ENCODE results near the gene TMEM236.

The TMEM236 gene

DNA sequence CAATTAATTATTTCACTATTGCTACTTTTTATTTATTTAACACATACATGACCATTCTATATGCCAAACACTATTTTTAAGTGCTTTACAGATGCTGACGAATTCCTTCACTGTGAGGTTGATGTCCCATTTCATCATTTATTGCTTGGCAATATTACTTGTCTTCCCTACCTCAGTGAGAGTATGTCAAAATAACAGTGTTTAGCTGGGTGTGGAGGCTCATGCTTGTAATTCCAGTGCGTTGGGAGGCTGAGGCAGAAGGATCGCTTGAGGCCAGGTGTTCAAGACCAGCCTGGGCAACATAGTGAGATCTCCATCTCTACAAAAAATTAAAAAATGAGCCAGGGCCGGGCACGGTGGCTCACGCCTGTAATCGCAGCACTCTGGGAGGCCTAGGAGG, 37.4 kb downstream of the TMEM236 start:
- no peak for DNase-seq

DNA sequence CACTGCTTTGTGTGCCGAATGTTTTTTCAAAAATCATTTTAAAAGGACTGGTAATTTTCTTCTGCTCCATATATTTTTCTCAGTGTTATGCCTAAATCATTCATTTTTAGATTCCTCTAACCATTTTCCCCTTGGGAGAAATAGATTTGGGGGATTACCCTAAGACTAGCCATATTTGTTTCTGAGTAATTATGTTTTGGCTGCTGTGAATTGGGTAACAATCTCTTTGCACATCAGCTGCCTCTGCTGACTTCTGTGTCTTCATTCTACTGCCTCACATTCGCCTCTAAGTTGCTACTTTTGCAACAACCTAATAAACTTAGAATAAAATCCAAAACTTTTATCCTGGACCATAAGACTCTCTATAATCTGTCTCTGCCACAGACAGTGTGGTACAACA, 38.6 kb downstream of the TMEM236 start:
- no peak for DNase-seq

DNA sequence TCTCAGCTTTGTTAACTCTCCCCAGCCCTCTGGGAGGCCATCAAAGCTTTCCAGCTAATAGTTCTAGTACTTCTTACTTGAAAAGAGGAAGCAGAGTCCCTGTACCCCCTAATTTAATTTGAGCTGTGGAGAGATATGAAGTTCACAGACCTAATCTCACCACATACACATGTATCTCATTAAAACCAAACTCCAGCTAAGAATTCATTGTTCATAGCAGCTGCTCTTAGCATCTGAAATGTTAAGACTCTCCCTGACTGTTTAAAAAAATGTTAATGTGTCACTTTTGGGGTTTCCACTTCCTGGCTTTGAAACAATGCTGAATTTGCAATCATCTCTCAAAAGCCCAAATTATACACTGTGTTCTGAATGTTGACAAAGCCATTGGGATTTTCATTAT, 41.0 kb downstream of the TMEM236 start:
- no peak for DNase-seq

DNA sequence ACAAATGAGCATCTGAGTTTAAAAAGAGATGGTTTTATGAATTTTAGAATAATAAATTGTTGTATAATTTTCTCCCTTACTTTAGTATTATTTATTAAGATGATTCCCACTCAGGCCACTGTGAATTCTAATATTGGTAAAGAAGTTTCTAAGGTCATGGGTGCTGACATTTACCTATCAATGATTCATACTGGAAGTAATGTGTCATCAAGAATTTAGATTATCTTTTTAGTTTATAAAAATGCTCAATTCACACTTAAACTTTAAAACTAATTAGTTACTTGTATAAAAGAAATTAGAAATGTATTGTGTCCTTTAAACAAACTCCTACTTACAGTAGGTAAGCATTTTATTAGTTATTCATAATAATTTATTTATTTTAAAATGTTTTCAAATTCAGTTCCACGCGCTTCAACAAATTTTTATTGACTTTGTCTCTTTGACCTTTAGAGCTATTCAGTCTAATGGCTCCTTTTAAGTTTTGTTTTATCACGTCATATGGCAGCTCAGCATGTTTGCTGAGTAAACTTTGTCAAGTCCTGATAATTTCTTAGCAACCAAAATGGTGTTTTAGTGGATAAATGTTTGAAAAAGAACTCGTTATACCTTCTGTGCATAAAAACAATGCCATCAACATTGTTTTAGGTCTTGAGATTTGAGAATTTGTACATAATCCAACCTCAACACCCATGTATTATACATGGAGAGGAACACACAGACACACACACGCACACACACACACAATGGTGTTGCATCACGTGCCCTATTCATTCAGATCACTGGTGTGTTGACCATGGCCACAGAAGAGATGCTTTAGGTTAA, 42.0 kb downstream of the TMEM236 start:
- DNase-seq: no peak

DNA sequence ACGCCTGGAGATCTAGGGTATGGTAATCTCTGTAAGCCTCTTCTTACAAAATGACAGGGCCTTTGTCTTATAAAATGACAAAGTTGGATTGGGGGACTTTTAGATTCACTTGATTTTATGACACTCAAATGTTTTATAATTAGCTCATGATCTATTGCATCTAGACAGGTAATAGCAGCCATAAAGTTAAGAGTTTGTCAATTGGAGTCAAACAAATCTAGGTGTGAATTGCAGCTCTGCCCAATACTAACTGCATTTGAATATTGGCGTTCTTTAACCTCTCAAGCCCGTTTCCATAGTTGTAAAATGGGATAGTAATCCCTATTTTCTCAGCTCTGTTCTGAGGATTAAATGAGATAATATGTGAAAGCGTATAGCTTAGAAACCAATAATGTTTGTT, 43.1 kb downstream of the TMEM236 start:
- no peak for DNase-seq

DNA sequence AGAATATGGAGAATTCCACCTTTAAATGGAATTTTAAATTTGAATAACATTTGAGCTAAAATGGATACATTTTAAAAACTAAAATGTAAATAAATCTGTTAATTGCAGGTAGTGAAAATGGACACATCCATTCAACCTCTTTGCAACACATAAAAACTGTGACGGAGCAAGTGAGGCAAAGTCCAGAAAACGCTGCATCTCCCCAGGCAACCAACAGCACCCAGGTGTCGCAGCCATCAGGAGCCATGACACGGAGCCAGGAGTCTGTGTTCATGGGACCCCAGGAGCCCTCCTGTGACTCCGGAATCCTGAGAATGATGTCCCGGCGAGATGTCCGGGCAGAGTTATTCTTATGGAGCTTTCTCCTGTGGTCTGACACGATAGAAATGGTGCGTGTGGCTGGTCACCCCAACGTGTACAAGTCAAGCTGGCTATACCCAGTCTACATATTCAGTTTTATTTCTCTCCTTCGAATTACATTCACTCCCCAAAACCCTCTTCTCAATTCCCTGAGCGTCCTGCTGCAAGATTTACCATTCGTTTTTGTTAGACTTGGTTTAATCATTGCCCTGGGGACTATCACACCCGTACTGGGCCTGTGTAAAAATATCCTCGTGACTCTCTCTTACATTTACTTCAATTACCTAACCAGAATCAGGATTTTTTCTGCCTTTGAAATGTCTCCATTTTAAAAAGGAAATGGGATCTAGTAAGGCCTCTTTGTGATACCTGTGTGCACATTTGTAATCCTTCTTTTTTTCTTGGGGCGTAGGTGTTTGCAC, 44.0 kb downstream of the TMEM236 start:
- DNase-seq: no peak

DNA sequence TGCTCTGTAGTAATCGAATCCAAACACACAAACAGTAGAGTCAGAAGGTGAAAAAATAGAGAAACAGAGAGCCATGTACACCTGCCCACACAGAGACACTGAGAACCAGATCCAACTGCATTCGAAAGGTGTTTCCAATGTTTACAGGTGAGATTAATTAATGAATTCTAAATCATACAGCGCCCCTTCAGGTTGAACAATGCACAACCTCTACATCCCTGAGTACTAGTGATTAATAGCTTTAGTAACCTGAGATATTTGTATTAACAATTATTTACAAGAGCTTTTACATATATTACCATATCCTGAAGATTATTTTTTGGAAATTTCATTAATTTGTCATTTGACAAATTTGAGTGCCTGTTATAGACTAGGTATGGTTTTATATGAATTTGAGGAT, 49.5 kb downstream of the TMEM236 start:
- DNase-seq: no peak

DNA sequence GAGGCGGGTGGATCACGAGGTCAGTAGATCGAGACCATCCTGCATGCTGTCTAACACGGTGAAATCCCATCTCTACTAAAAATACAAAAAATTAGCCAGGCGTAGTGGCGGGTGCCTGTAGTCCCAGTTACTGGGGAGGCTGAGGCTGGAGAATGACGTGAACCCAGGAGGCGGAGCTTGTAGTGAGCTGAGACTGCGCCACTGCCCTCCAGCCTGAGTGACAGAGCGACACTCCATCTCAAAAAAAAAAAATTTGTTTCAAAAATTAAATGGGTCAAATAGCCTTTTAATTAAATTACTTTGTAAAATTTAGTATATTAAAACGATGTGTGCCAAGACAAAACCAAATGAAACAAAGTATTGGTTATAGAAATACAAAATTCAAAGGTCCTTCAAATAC, 50.3 kb downstream of the TMEM236 start:
- no peak for DNase-seq

DNA sequence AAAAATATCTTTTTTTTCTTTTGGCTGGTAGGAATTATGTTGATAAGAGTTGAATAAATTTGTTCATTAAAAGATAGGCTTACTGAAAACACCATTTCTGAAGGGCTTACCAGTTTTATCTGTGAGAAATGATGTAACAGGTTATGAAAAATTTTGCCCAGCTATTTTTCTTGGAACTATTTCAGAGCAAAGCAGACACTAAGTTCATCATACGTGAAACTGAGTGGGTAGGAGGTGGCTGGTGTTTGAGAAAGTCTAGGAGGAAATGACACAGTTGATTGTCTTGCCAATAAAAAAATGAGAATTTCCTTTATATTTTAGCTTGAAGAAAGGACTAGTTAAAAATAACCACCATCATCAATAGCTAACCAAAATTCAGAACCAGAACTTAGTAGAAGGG, 51.0 kb downstream of the TMEM236 start:
- no peak for DNase-seq

DNA sequence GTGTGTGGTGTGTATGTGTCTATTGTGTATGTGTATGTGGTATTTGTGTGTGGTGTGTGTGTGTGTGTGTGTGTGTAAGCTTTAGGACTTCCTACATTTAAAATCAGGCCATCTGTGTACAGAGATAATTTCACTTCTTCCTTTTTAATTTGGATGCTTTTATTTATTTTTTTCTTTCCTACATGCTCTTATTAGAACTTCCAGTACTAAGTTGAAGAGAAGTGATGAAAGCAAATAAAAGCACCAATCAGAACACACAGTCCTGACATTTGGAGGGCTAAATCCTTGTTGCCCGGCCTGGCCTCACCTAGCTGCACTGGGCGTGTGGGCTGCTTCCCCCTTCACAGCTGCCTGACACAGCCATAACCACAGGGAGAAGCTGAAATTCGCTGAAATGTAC, 53.3 kb downstream of the TMEM236 start:
- DNase-seq: no peak

DNA sequence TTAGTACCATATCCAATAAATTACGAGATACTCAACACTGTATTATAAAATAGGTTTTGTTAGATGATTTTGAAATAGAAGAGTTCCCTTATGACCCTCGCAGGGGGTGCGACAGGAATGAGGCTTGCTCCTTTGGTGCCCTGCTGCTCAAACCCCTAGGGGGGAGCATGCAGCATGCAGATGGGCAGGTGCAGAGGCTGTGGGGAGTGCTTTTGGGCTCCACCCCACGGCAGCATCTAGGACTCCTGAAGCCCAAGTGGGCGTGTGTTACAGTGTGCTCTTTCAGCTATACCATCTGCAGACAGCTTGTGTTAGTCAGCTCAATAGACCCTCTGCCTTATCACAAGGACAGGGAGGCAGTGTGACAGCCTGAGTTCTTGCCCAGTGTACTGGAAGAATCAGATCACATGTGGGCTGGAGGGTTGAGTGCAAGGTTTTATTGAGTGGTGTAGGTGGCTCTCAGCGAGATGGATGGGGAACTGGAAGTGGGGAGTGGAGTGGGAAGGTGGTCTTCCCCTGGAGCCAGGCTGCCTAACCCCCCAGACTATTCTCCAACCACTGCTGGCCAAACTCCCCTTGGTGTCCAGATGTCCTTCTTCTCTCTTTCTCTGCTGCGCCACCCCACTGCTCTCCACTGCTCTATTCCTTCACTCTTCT, 54.0 kb downstream of the TMEM236 start:
- peak; percentile 44 for DNase-seq

DNA sequence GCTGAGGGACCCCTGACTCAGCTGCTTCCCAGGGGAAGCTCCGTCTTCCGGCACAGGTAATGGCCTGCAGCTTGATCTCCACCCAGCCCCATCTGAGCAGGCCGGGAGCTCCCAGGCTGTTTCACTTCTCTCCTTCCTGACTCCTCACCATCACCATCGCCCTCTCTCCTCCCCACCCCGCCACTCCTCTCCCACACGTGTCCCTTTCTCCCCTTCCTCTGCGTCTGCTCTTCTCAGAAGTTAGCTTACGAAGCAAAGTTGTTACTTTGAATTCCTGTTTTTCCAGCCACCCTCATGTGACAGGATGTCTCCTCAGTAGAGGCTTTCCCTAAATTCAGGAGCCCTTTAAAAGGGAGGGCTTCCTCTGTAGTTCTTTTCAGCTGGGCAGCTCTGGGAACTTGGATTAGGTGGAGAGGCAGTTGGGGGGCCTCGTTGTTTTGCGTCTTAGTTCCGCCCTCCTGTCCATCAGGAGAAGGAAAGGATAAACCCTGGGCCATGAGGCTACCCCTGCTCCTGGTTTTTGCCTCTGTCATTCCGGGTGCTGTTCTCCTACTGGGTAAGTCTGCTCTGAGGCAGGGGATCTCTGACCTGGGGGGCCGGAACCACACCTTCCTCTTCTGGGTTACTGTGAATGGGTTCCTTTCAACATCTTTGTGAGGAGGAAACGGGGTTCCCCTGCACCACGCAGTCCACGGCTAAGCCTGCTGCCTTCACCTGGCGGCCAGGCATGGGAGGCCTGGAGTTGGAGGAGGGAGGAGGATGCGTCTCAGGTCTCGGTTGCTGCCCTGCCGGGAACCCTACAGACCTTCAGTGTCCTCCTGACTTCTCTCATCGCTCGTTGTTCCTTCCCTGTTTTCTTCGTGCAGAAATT, 57.2 kb downstream of the TMEM236 start, which contains the start of gene MRC1:
MRC1 (plus strand) TSS at position 378 of the 871 bp plus-strand sequence; CDS start at position 496, 118 bp downstream.
- DNase-seq: no peak

DNA sequence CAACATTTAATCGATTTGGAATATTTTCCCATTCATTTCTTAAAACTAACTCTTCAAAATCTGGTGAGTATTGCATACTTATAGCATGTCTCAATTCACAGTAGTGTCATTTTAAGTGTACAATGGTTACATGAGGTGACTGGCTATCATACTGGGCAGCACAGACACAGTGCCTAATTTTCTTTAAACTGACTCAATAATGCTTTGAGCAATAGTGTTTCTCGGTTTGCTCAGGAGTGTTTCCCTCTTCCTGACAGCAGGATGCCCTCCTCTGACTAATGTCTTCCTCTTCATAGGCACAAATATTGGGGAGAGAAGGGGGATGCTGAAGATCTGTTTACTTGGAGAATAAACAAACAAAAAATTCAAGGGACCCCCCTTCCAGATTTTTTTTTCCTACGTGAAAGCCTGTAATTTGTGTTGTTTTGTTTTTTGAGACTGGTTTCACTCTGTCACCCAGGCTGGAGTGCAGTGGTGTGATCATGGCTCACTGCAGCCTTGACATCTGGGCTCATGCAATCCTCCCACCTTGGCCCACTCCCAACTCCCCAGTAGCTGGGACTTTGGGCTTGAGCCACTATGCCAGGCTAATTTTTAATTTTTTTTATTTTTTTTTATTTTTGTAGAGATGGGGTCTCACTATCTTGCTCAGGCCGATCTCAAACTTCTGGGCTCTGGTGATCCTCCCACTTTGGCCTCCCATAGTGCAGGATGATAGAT, 59.3 kb downstream of the TMEM236 start:
- no peak for DNase-seq

DNA sequence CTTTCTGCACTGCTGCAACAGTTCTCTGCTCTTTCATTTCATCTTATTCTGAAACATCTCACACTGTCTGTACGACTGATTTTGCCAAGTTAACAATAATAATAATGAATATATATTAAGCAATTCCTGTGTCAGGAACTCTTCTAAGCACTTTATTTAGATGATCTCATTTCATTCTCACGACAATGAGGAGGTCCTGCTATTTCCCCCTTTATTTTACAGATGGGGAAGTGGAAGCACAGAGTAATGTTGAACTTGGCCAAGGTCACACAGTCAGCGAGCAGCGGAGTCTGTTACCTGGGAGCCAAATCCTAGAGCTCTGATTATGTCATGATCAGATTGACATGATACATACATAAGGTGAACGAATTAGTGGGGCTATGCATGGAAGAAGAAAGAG, 63.0 kb downstream of the TMEM236 start:
- no peak for DNase-seq

DNA sequence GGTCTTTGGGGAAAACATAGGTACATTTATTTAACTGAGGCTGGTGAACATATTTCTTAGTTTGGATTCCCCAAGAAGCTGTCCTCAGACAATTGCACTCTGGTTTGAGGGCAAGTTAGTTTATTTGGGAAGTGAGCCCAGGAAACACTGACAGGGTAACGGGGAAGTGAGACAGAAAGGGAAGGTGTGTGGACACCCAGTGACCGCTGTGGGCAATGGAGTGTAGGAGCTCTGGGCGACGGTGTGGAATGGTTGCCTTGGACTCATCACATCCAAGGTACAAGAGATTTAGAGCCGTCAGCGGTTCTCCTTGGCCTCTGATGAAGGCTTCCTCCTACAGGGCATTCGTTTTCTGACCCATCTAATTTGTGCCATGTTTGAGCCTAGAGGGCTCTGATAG, 64.2 kb downstream of the TMEM236 start:
- DNase-seq: no peak

DNA sequence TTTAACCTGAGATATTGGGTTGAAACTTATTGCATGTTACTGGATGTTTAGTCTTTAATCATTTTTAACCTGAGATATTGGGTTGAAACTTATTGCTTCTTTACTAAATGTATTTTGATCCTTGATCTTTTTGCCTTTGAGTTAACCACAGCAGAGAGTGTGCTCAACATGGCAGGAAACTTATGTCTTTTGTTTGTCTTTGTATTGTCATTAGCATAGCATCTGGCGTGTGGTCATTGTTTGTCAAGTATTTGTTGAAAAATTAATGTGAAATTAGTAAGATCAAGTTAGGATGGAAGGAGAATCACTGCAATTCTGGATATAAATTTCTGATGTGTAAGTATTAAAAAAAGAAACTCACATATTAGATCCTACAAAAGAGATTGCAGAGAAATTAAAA, 65.3 kb downstream of the TMEM236 start:
- no peak for DNase-seq

DNA sequence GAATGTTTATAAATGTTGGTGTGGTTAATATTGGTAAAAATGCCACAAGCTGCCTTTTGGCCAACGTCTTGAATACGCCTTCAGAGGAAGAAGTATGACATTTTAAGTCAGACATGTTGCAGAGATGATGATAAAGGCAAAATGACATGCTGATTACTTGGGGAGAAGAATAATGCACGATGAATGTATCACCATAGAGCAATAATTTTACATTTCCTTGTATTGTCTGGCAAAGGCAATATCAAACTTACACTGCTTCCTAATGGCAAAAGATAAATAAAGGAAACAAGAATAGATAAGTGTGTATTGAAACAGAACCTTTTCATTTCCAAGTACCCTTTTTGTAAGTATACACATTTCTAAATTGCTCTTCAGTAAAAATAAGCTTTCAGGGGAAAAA, 65.8 kb downstream of the TMEM236 start:
- no peak for DNase-seq

DNA sequence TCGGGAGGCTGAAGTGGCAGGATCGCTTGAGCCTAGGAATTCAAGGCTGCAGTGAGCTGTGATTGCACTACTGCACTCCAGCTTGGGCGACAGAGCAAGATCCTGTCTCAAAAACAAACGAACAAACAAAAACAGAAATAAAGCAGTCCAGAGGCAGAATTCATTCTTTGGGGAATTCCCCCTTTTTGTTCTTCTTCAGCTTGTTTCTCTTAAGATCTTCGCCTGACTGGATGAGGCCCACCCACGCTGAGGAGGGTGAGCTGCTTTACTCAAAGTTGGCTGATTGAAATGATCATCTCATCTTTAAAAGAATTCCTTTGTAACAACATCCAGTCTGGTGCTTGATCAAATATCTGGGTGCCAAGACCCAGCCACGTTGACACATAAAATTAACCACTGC, 67.8 kb downstream of the TMEM236 start:
- DNase-seq: no peak

DNA sequence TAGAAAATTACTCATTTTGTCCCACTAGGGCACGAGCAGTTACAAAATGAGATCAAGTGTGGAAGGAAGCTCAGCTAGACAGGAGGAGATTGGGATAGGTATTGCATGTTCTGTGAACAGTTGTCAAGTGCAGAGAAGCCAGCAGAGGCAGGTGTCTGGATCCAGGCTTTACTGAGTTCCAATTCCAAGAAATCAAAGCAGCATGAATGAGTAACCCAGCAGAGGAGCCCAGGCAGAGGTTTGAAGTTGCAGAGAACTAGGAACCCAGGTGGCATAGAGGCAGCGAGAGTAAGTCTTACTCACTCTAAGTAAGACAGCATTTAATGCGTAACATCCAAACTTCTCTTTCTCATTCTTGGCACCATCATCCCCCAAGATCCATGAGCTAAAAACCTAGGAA, 68.9 kb downstream of the TMEM236 start:
- DNase-seq: no peak

DNA sequence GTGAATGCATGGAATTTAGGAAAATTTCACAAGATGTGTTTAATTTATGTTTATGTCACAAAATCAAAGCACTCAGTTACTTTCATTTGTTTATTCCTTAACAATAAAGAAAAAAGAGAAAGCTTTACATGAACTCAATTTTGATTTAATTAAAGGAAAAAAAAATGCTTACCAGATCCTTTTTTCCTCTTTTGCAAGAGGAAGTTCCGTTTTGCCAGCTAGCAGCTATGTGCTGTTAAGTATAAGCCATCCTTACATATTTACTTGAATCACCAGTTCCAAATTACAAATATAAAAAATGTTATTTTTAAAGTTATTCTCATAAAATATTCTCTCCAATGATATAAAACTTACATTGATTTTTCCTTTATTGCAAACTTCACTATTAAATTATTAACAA, 69.9 kb downstream of the TMEM236 start:
- no peak for DNase-seq

DNA sequence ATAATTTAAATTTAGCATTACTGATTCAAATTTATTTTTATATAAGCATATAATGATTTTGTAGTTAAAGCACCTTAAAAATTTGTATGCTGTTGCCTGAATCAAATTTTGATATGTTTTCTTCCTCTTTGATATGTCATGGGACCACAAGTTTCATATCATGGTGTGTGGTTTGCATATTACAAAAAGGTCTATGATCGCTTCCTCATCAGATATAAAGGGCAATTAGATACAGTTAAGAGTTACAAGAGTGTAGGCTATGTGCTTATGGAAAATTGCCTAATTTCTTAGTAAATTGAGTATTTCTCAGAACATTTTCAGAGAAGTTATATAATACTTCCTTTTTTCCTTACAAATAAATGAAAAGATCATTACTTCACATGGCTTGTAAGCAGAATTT, 79.3 kb downstream of the TMEM236 start:
- DNase-seq: no peak

DNA sequence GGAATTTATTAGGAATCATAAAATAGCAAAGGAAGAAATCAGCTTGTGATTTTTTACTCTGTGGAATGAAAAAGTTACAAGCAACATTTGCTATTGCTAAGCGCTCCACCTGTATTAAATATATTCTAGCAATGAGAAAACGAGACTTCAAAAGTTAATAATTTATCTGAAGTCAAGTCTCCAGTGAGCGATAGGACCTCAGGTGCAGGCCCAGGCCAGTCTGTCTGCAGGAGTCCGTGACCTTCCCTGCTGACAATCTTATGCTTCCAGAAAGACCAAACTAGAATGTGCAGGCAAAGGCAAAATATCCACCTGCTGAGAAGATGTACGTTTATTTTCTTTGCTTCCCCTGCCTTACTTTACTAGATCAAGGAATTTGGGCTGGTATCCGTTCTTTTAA, 79.9 kb downstream of the TMEM236 start:
- no peak for DNase-seq

All from activated CD4-positive, alpha-beta T cell treated with anti-CD3 and anti-CD28 coated beads, Interleukin-10, Interleukin-2, amounts not matched to agents 100 ng/mL and 50 ng/mL, durations not matched to agents 16 hours and 8 hours (primary cell).